GM12878 (cell line): Measurements from ENCODE around the gene GOPC.

Experiments
- CTCF ChIP-seq, 3 experiments: IDR thresholded peaks in 2 of 3; conservative IDR thresholded peaks in 1 of 3; 2 replicates each; pipeline ENCODE4 v1.5.1; 2011; ENCODE audit warnings: low read depth in 3 of 3, low read length in 3 of 3, mild to moderate bottlenecking in 3 of 3, control low read depth in 2 of 3, moderate library complexity in 2 of 3, inconsistent platforms in 1 of 3, mixed read lengths in 1 of 3; ENCODE audit not compliant: control insufficient read depth in 2 of 3, insufficient read depth in 1 of 3; ENCODE audit errors: extremely low read depth in 1 of 3
- E2F4 ChIP-seq: IDR thresholded peaks from 2 replicates; pipeline ENCODE4 v1.6.1; 2012; ENCODE audit warnings: low read depth, low read length, improper control_type of control experiment
- FOS ChIP-seq: IDR thresholded peaks from 3 replicates; pipeline ENCODE4 v1.6.1; 2011; ENCODE audit warnings: borderline replicate concordance; ENCODE audit not compliant: insufficient read length; ENCODE audit errors: extremely low read depth
- NFIC ChIP-seq: IDR thresholded peaks from 2 replicates; pipeline ENCODE4 v1.6.1; 2012; ENCODE audit warnings: low read depth, mild to moderate bottlenecking, inconsistent platforms, low read length, moderate library complexity
- TF ChIP-seq, protein P1 (sequence below): fragments of 450-650 bp; formaldehyde crosslinking; IDR thresholded peaks from 2 replicates; pipeline ENCODE4 v1.5.0; 2022; ENCODE audit warnings: mild to moderate bottlenecking, missing genetic modification characterization

GRCh38 chr6:117564681-117565080 lies 37.6 kb downstream of the GOPC start:
- no peak for TF ChIP-seq E2F4
- no peak for TF ChIP-seq CTCF (IDR thresholded peaks at IDR 0.05 in 2 of 3, conservative IDR thresholded peaks at IDR 0.05 in 1 of 3; ENCODE audit: control insufficient read depth in 2 of 3, extremely low read depth in 1 of 3, insufficient read depth in 1 of 3, low read depth in 3 of 3, low read length in 3 of 3)
- TF ChIP-seq, protein P1, sequence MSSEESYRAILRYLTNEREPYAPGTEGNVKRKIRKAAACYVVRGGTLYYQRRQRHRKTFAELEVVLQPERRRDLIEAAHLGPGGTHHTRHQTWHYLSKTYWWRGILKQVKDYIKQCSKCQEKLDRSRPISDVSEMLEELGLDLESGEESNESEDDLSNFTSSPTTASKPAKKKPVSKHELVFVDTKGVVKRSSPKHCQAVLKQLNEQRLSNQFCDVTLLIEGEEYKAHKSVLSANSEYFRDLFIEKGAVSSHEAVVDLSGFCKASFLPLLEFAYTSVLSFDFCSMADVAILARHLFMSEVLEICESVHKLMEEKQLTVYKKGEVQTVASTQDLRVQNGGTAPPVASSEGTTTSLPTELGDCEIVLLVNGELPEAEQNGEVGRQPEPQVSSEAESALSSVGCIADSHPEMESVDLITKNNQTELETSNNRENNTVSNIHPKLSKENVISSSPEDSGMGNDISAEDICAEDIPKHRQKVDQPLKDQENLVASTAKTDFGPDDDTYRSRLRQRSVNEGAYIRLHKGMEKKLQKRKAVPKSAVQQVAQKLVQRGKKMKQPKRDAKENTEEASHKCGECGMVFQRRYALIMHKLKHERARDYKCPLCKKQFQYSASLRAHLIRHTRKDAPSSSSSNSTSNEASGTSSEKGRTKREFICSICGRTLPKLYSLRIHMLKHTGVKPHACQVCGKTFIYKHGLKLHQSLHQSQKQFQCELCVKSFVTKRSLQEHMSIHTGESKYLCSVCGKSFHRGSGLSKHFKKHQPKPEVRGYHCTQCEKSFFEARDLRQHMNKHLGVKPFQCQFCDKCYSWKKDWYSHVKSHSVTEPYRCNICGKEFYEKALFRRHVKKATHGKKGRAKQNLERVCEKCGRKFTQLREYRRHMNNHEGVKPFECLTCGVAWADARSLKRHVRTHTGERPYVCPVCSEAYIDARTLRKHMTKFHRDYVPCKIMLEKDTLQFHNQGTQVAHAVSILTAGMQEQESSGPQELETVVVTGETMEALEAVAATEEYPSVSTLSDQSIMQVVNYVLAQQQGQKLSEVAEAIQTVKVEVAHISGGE: no peak
- no peak for TF ChIP-seq FOS
- TF ChIP-seq NFIC: no peak
